GM19239 (cell line): Measurements from ENCODE around the gene COL4A6.
"Not testable (repeated sequence)": the region's sequence is repeated elsewhere in the genome, so short reads cannot be mapped to it uniquely, and the experiment has no call there.

ENCODE experiments used
- DNase-seq: peaks from one replicate; pipeline ENCODE4 v3.0.0; 2011; ENCODE audit warnings: low spot score; ENCODE audit not compliant: insufficient read length
- FAIRE-seq: peaks from 2 replicates; lab custom pipeline; 2011; peaks lifted over from hg19 to GRCh38; lab: Jason Lieb, UNC

COL4A6 gene

GRCh38 chrX:108415146-108415545, 23.1 kb downstream of the COL4A6 start:
- no peak for DNase-seq
- no peak for FAIRE-seq

- no peak for DNase-seq
- FAIRE-seq, result no peak
Observed at GRCh38 chrX:108412783-108413182, 25.4 kb downstream of the COL4A6 start.

DNA sequence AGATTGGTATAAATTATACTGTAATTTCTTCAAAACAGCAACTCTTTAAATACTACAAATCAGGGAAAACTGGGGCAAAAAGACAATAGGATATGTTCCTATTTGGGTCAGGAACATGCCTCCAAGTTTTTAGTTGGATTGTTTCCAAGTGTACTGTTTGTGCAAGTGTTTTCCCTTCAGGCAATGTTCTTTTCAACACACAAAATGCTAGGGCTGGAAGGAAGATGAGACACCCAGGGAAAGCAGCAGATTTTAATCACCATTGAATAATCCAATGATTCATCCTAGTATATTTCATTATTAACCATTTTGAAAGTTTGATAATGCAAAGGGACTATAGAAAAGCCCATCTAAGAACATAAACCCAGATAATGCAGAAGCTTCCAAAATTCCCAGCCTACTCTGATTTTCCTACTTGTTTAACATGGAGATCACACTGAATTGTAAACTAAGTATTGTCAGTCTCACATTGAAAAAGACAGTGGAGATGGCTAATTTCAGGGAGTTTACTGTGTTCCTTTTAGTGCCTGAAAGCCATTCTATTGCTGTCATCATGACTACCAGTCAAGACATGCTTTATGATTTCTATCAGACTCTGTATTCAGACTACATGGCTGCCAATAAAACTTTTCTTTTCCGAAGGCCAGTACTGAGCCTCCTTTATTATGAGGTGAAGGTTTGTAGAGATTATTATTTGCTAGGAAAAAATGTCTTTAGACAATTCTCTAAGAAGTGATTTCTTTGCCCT, 38.6 kb downstream of the COL4A6 start:
- DNase-seq (no peak), FAIRE-seq (no peak)

- FAIRE-seq (no peak), DNase-seq (no peak)
Observed at GRCh38 chrX:108397627-108398391, 40.4 kb downstream of the COL4A6 start.

DNA sequence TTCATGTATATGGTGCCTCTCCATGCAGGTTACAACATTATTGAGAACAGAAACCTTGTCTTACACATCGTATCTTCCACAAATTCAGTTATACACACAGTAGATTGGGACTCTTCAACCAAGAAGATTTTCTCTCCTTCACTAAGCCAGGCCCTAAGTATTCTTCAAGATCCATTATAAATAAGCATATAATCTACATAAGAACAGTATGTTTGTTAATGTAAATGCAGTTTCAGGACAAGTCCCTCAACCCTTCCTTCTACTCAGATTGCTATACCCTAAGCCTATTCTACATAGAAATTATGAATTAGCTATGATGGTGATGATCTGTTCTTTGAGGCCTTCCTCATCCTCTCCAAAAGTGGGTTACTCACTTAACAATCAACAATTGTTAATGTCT, 41.2 kb downstream of the COL4A6 start:
- DNase-seq (no peak), FAIRE-seq (no peak)

DNA sequence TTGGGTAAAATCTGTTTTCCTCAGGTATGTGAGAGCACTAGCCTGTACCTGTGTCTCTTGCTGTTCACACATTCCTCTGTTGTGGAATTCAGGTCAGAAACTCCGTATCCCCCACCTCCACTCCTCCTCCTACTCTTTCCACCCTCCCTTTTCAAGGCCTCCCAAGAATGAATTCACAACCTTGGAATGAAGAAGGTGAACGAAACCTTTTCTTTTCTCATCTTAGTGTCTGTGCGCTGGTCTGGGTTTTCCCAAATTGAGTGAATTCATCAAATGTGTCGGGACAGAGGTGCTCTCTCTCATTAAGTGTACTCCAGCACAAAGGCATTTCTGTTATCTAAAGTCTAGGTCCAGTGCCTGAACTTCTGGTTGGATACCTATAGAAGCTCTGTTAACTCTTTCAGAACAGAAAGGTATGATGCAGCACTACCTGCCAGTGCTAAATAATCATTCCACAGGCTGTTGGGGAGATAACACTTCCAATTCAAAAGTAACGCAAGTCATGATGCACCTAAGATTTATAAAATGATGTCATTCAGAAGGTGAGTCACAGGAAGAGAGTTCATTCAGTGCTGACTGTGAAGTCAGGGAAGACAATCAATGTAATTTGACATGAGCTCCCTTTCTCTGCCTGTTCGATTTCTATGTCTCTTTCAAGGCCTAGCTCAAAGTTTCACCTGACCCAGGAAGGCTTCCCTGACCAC, 41.9 kb downstream of the COL4A6 start:
- no peak for FAIRE-seq

DNA sequence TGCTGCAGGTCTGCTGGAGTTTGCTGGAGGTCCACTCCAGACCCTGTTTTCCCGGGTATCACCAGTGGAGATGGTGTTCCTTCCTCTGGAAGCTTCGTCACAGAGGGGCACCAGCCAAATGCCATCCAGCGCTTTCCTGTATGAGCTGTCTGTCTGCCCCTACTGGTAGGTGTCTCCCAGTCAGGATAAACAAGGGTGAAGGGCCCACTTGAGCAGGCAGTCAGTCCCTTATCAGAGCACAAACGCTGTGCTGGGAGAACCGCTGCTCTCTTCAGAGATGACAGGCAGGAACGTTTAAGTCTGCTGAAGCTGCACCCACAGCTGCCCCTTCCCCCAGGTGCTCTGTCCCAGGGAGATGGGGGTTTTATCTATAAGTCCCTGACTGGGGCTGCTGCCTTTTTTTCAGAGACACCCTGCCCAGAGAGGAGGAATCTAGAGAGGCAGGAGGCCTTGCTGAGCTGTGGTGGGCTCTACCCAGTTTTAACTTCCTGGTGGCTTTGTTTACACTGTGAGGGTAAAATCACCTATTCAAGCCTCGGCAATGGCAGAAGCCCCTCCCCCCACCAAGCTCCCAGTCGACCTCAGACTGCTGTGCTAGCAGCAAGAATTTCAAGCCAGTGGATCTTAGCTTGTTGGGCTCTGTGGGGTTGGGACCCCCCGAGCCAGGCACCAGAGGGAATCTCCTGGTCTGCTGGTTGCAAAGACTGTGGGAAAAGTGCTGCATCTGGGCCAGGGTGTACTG, 47.1 kb downstream of the COL4A6 start:
- DNase-seq, FAIRE-seq: not testable (repeated sequence)

More for the DNA sequence above, 41.9 kb downstream of the COL4A6 start:
- no peak for DNase-seq

GRCh38 chrX:108384783-108385182, 53.4 kb downstream of the COL4A6 start:
- DNase-seq (no peak), FAIRE-seq (no peak)

GRCh38 chrX:108380222-108380621, 58.0 kb downstream of the COL4A6 start:
- DNase-seq, result no peak
- FAIRE-seq, result no peak

DNA sequence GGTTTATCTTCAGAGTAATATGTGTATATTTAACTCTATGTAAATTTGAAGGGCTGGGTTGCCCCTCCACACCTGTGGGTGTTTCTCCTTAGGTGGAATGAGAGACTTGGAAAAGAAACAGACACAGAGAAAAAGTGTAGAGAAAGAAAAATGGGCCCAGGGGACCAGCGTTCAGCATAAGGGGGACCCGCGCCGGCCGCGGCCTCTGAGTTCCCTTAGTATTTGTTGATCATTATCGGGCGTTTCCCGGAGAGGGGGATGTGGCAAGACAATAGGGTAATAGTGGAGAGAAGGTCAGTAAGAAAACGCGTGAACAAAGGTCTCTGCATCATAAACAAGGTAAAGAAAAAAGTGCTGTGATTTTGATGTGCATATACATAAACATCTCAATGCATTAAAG, 61.4 kb downstream of the COL4A6 start:
- DNase-seq, FAIRE-seq: not testable (repeated sequence)

- not testable (repeated sequence) for DNase-seq, FAIRE-seq
Observed at GRCh38 chrX:108375591-108375990, 62.6 kb downstream of the COL4A6 start.

- DNase-seq (no peak), FAIRE-seq (no peak)
Observed at GRCh38 chrX:108366644-108367406, 71.4 kb downstream of the COL4A6 start.

DNA sequence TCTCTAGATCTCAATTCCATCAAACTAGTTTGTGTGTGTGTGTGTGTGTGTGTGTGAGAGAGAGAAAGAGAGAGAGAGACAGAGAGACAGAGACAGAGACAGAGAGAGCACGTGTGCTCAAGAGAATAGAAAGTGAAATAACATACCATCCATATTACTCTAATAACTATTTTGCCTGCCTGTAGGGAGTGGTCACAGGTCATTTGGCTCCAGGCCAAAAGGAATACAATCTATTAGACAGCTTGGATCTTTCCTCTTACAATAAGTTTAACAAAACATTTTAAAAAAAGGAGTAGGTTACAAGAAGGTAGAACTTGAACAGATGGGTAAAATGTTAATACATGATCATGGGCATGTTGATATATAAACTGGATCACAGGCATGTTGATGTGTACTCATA, 76.2 kb downstream of the COL4A6 start:
- FAIRE-seq, result no peak

DNA sequence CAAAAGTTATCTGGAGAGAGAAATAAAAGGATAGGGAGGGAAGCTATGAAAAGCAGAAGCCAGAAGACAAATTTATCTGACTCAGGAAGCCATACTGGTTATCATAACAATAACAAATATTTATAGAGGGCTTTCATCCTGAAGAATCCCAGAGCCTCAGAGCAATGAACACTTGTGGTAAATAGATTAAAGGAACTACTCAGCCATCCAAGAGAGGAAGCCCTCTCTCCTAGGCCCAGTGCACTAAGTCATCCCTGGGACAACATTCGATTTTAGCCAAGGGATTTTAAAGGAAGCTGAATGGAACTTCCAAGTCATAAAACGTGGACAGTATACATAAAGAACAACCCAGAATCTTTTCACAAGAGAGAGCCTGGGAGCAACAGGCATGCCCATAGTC, 76.9 kb downstream of the COL4A6 start:
- FAIRE-seq (no peak), DNase-seq (no peak)

More for the DNA sequence above, 76.2 kb downstream of the COL4A6 start:
- DNase-seq, result no peak

GRCh38 chrX:108359806-108360602, 78.2 kb downstream of the COL4A6 start:
- no peak for FAIRE-seq
- DNase-seq, result no peak

DNA sequence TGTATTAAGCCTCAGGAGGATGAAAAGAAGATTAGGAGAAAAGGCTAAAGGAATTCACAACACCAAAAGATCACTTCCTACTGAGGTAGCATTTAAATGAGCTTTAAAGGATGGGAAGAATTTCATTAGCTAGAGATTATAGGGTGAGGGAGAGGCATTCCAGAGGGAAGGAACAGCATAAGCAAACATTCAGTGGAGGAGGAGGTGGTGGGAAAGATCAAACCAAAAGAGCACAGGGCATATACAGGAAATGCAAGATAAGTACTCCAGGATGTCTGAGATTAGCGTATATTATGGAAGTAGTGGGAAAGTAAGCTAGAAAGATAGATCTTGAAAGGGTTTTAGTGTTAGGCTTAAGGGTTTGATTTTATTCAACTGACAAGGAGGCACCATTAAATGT, 84.8 kb downstream of the COL4A6 start:
- no peak for FAIRE-seq
- no peak for DNase-seq

DNA sequence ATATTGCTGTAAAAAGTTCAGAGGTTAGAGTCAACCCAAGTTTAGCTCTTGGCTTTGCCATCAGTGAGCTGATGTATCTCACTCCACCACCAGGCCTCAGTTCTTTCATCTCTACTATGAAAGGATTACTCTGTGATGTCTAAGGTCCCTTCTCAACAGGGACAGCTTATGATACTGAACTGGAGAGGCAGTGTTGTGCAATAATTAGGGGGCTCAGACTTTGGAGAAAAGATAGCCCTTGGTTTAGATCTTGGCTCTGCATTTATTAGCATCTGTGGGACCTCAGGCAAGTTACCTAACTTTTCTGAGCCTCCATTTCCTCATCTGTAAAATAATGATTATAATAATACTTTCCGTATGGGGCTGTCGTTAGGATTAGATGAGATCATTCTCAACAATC, 89.0 kb downstream of the COL4A6 start:
- FAIRE-seq (no peak), DNase-seq (no peak)

DNA sequence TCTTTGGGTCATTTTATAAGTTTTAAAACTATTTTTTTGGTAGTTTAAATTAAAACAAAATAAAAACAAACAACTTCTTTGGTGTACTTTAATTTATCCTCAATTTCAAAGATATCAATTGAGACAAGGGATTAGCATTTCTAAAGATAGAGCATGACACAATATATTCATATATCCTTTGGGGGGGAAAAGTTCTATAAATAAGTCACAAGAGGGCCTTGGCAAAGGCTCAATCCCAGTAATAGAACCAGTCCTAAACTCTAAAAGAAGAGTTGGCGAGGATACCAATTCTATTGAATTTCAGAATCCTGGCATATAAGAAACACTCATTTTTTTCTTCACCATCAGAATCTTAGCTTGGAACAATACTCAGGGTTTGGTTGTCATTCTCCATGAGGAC, 89.7 kb downstream of the COL4A6 start:
- FAIRE-seq, result no peak
- no peak for DNase-seq

- DNase-seq, result no peak
- FAIRE-seq, result peak; percentile 4
Observed at GRCh38 chrX:108347800-108348199, 90.4 kb downstream of the COL4A6 start.
